Measurements from ENCODE around the gene MCC.
"Not testable (repeated sequence)": the region's sequence is repeated elsewhere in the genome, so short reads cannot be mapped to it uniquely, and the experiment has no call there.

The MCC gene

GRCh38 chr5:113083481-113083880, 404.8 kb downstream of the MCC start:
- H3K27ac ChIP-seq (ENCODE audit: insufficient read depth, low read length, poor library complexity, severe bottlenecking) = no peak overlapping the region
- no peaks in the 10 kb centered on the region for H3K4me1 ChIP-seq (ENCODE audit: control insufficient read depth, insufficient read depth, low read length, poor library complexity, severe bottlenecking)
- no peaks in the 10 kb centered on the region for H3K36me3 ChIP-seq (ENCODE audit: control insufficient read depth, insufficient read depth, low read length)
- no peaks in the 10 kb centered on the region for H3K9me3 ChIP-seq (ENCODE audit: control insufficient read depth, low read length)
- H3K27me3 ChIP-seq (replicated peaks; ENCODE audit: control insufficient read depth, insufficient read depth, low read length, poor library complexity, severe bottlenecking) = no peaks in the 10 kb centered on the region
- DNase-seq = no peak
- H3K4me3 ChIP-seq (ENCODE audit: insufficient read depth, low read depth, low read length, poor library complexity, severe bottlenecking) = no peak overlapping the region

- no peak for DNase-seq
- no peaks in the 10 kb centered on the region for H3K27me3 ChIP-seq (replicated peaks; ENCODE audit: control insufficient read depth, insufficient read depth, low read length, poor library complexity, severe bottlenecking)
- no peaks in the 10 kb centered on the region for H3K9me3 ChIP-seq (ENCODE audit: control insufficient read depth, low read length)
- H3K27ac ChIP-seq (ENCODE audit: insufficient read depth, low read length, poor library complexity, severe bottlenecking) = no peak overlapping the region
- no peaks in the 10 kb centered on the region for H3K4me1 ChIP-seq (ENCODE audit: control insufficient read depth, insufficient read depth, low read length, poor library complexity, severe bottlenecking)
- no peak overlapping the region for H3K4me3 ChIP-seq (ENCODE audit: insufficient read depth, low read depth, low read length, poor library complexity, severe bottlenecking)
- no peaks in the 10 kb centered on the region for H3K36me3 ChIP-seq (ENCODE audit: control insufficient read depth, insufficient read depth, low read length)
These were observed 405.7 kb downstream of the MCC start for GRCh38 chr5:113082547-113082905.

DNA sequence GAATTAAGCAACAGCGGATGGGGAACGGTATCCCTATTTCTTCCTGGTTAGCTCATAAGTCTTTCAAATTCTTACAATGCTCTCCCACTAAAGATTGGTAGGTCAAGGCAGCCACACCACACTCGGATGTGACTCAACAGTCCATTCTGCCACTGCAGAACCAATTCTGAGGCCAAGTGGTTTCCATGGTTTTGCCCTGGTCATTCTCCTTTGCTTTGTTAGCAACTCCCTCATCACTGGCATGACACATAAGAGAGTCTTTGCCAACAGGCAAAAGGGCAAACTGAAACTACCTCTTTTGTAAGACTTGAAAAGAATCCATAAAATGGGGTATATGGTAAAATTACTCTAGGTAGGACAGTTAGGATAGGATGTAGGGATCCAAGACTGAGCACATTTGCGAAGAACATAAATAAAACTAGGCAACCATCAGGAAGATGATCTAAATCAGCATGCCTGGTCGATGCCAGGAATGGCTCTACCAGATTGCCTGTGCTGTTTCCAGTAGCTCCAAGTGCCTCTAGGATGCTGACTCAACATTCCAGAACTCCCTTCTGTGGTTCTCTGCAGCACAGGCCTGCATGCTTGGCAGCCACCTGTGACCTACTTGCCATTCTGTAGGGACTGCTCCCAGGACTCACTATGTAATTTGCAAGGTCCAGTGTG, 406.2 kb downstream of the MCC start:
- H3K27ac ChIP-seq (ENCODE audit: insufficient read depth, low read length, poor library complexity, severe bottlenecking) = no peak overlapping the region
- H3K36me3 ChIP-seq (ENCODE audit: control insufficient read depth, insufficient read depth, low read length) = no peaks in the 10 kb centered on the region
- H3K9me3 ChIP-seq (ENCODE audit: control insufficient read depth, low read length) = no peaks in the 10 kb centered on the region
- H3K27me3 ChIP-seq (replicated peaks; ENCODE audit: control insufficient read depth, insufficient read depth, low read length, poor library complexity, severe bottlenecking) = no peaks in the 10 kb centered on the region
- H3K4me1 ChIP-seq (ENCODE audit: control insufficient read depth, insufficient read depth, low read length, poor library complexity, severe bottlenecking) = no peaks in the 10 kb centered on the region
- DNase-seq = no peak
- no peak overlapping the region for H3K4me3 ChIP-seq (ENCODE audit: insufficient read depth, low read depth, low read length, poor library complexity, severe bottlenecking)

DNA sequence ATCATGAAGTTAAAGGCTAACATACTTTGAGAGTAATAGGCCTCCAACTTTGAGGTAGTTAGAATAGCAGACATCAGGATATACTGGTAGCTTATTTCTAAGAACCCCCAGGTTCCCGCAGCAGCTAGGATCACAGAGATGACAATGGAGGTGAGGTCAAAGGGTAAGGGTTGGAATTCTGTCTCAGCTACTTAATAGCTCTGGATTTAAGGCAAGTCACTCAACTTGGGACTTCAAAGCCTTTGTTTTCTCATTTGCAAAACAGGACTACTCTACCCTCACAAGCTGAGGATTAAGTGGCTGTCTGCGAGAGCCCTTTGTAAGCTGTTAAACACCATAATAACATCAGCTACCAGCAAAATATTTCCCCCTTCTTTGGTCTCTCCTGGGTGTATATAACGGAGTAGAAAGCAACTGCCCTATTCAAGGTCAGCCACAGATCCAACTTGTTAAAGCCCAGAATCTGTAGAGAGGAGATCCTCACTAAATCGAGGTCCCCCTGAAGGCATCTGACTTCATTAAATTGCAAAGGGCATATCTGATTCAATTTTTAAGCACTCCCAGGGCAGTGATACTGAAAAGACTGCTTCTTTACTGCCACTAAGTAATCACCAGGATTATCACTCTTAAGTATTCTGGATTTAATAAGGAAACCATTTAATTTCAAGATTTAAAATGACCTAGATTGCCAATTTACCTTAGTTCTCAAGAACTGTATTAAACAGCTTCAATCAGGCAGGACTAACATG, 407.0 kb downstream of the MCC start:
- H3K4me3 ChIP-seq (ENCODE audit: insufficient read depth, low read depth, low read length, poor library complexity, severe bottlenecking) = no peak overlapping the region
- DNase-seq = no peak
- no peak overlapping the region for H3K27ac ChIP-seq (ENCODE audit: insufficient read depth, low read length, poor library complexity, severe bottlenecking)
- H3K27me3 ChIP-seq (replicated peaks; ENCODE audit: control insufficient read depth, insufficient read depth, low read length, poor library complexity, severe bottlenecking) = no peaks in the 10 kb centered on the region
- H3K36me3 ChIP-seq (ENCODE audit: control insufficient read depth, insufficient read depth, low read length) = no peaks in the 10 kb centered on the region
- H3K4me1 ChIP-seq (ENCODE audit: control insufficient read depth, insufficient read depth, low read length, poor library complexity, severe bottlenecking) = no peaks in the 10 kb centered on the region
- no peaks in the 10 kb centered on the region for H3K9me3 ChIP-seq (ENCODE audit: control insufficient read depth, low read length)

GRCh38 chr5:113076649-113077048, 411.6 kb downstream of the MCC start:
- H3K9me3 ChIP-seq (ENCODE audit: control insufficient read depth, low read length); H3K36me3 ChIP-seq (ENCODE audit: control insufficient read depth, insufficient read depth, low read length); H3K27me3 ChIP-seq (replicated peaks; ENCODE audit: control insufficient read depth, insufficient read depth, low read length, poor library complexity, severe bottlenecking); H3K4me1 ChIP-seq (ENCODE audit: control insufficient read depth, insufficient read depth, low read length, poor library complexity, severe bottlenecking); H3K4me3 ChIP-seq (ENCODE audit: insufficient read depth, low read depth, low read length, poor library complexity, severe bottlenecking); DNase-seq; H3K27ac ChIP-seq (ENCODE audit: insufficient read depth, low read length, poor library complexity, severe bottlenecking): not testable (repeated sequence)

GRCh38 chr5:113075019-113075418, 413.2 kb downstream of the MCC start:
- no peak overlapping the region for H3K4me3 ChIP-seq (ENCODE audit: insufficient read depth, low read depth, low read length, poor library complexity, severe bottlenecking)
- H3K27me3 ChIP-seq (replicated peaks; ENCODE audit: control insufficient read depth, insufficient read depth, low read length, poor library complexity, severe bottlenecking) = no peaks in the 10 kb centered on the region
- H3K27ac ChIP-seq (ENCODE audit: insufficient read depth, low read length, poor library complexity, severe bottlenecking) = no peak overlapping the region
- no peaks in the 10 kb centered on the region for H3K36me3 ChIP-seq (ENCODE audit: control insufficient read depth, insufficient read depth, low read length)
- DNase-seq = no peak
- no peaks in the 10 kb centered on the region for H3K4me1 ChIP-seq (ENCODE audit: control insufficient read depth, insufficient read depth, low read length, poor library complexity, severe bottlenecking)
- no peaks in the 10 kb centered on the region for H3K9me3 ChIP-seq (ENCODE audit: control insufficient read depth, low read length)

GRCh38 chr5:113073629-113074034, 414.6 kb downstream of the MCC start:
- not testable (repeated sequence) for H3K27ac ChIP-seq (ENCODE audit: insufficient read depth, low read length, poor library complexity, severe bottlenecking); H3K9me3 ChIP-seq (ENCODE audit: control insufficient read depth, low read length); H3K27me3 ChIP-seq (replicated peaks; ENCODE audit: control insufficient read depth, insufficient read depth, low read length, poor library complexity, severe bottlenecking); H3K4me1 ChIP-seq (ENCODE audit: control insufficient read depth, insufficient read depth, low read length, poor library complexity, severe bottlenecking); H3K36me3 ChIP-seq (ENCODE audit: control insufficient read depth, insufficient read depth, low read length); DNase-seq; H3K4me3 ChIP-seq (ENCODE audit: insufficient read depth, low read depth, low read length, poor library complexity, severe bottlenecking)

- Histone ChIP-seq H3K27me3 (replicated peaks; ENCODE audit: control insufficient read depth, insufficient read depth, low read length, poor library complexity, severe bottlenecking) (no peaks in the 10 kb centered on the region), H3K27ac (ENCODE audit: insufficient read depth, low read length, poor library complexity, severe bottlenecking) (no peak overlapping the region), H3K36me3 (ENCODE audit: control insufficient read depth, insufficient read depth, low read length) (no peaks in the 10 kb centered on the region), H3K9me3 (ENCODE audit: control insufficient read depth, low read length) (no peaks in the 10 kb centered on the region), H3K4me1 (ENCODE audit: control insufficient read depth, insufficient read depth, low read length, poor library complexity, severe bottlenecking) (no peaks in the 10 kb centered on the region), H3K4me3 (ENCODE audit: insufficient read depth, low read depth, low read length, poor library complexity, severe bottlenecking) (no peak overlapping the region)
- no peak for DNase-seq
These were observed 416.9 kb downstream of the MCC start for GRCh38 chr5:113071401-113071800.

DNA sequence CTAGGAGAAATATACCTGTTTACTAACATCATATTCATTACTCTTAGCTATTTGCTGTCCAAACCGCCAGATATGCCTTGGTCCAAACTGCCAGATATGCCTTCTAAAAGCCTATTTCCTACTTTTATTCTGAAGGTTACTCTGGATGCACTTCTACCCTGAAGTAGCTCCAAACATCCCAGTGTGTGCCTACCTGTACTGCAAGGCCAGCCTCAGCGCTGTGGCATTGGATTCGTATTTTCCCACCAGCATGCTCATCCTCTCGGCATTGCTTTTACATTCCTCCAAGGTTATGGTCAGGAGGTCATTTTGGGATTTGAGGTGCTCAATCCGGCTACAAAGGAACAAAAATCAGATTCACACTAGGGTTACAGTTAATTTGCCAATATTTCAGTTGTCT, 417.4 kb downstream of the MCC start:
- Histone ChIP-seq H3K36me3 (ENCODE audit: control insufficient read depth, insufficient read depth, low read length) (no peaks in the 10 kb centered on the region), H3K27me3 (replicated peaks; ENCODE audit: control insufficient read depth, insufficient read depth, low read length, poor library complexity, severe bottlenecking) (no peaks in the 10 kb centered on the region), H3K9me3 (ENCODE audit: control insufficient read depth, low read length) (no peaks in the 10 kb centered on the region), H3K4me1 (ENCODE audit: control insufficient read depth, insufficient read depth, low read length, poor library complexity, severe bottlenecking) (no peaks in the 10 kb centered on the region), H3K4me3 (ENCODE audit: insufficient read depth, low read depth, low read length, poor library complexity, severe bottlenecking) (no peak overlapping the region), H3K27ac (ENCODE audit: insufficient read depth, low read length, poor library complexity, severe bottlenecking) (no peak overlapping the region)
- DNase-seq = no peak

DNA sequence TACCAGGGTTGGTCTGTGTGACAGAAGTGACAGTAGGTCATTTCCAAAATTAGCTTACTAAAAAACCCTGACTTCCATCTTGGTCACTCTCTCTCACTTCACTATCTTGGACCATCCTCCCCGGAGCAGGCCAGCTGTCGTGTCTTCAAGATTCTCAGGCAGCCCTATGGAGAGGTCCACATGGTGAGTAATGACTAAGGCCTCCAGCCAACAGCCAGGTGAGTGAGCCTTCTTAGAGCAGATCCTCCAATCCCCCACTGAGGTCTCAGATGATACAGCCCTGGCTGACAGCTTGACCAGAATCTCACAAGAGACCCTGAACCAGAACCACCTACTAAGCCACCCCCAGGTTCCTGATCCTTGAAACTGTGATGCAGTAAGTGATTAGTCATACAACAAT, 419.7 kb downstream of the MCC start:
- no peaks in the 10 kb centered on the region for H3K36me3 ChIP-seq (ENCODE audit: control insufficient read depth, insufficient read depth, low read length)
- no peak overlapping the region for H3K27ac ChIP-seq (ENCODE audit: insufficient read depth, low read length, poor library complexity, severe bottlenecking)
- no peaks in the 10 kb centered on the region for H3K27me3 ChIP-seq (replicated peaks; ENCODE audit: control insufficient read depth, insufficient read depth, low read length, poor library complexity, severe bottlenecking)
- H3K4me1 ChIP-seq (ENCODE audit: control insufficient read depth, insufficient read depth, low read length, poor library complexity, severe bottlenecking) = no peaks in the 10 kb centered on the region
- no peak for DNase-seq
- no peaks in the 10 kb centered on the region for H3K9me3 ChIP-seq (ENCODE audit: control insufficient read depth, low read length)
- no peak overlapping the region for H3K4me3 ChIP-seq (ENCODE audit: insufficient read depth, low read depth, low read length, poor library complexity, severe bottlenecking)
